ENCODE data around the gene GLA. TPM values are rescaled to one million over a fixed set of nuclear protein-coding genes. Genes with fewer than 3 reads are reported as not detected.

GLA gene
- total and polyA plus RNA-seq, 2 of the 8 experiments (the other 6 are each of a cell fraction or from before 2014, with no cell fraction given) = 33.6 to 47.3 TPM

DNA sequence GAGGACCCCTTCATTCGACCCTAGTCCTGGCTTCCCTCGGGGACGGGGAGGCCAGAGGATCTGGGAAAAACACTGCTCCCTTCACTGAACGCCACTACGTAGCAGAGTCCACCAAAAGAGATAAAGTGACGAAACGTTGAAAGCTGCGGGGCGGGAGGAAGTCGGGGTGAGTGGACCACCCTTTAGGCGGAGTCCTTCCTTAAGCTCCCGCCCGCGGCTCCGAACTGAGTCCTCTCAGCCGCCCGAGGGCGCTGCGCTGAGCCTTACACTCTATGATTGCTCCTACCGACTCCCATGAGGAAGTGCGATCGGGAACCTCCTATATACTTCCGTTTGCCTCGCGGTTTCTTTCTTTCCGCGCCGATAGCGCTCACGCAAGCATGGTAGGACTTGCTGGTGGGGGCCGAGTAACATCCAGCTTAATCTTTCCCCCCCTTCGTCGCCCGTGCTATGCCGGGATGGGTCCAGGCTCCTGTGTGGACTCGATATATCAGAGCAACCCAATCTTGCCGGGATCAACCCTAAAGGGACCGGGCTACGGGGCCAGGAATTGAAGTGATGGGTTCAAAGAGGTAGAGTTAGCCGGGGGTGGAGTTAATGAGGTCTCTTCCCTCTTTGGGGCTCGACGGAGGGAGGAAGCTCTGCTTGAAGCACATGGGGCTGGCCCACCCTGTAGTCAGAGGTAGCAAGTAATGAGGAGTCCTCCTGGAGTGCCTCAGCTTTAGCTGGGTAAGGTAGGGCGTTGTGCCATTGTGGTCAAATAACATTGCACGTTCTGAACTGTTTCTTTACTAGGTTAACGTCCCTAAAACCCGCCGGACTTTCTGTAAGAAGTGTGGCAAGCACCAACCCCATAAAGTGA, 16.8 kb downstream of the GLA start, which contains the start of gene RPL36A (continued):
- TF ChIP-seq PHF8 (conservative IDR thresholded peaks at IDR 0.05; ENCODE audit: low read depth, low read length) (peak; percentile 83), ASH2L (IDR thresholded peaks at IDR 0.05; ENCODE audit: low read length) (peak; percentile 48), CREB1 (IDR thresholded peaks at IDR 0.05) (peak; percentile 54; the same call in 1 of the 2 replicates), EZH2 (IDR thresholded peaks at IDR 0.05; ENCODE audit: low read depth, low read length, severe bottlenecking) (no peak), RBBP5 (IDR thresholded peaks at IDR 0.05; ENCODE audit: borderline replicate concordance, low read depth, low read length) (no peak), TCF12 (IDR thresholded peaks at IDR 0.05; ENCODE audit: low read depth, low read length) (no peak), HDAC6 (IDR thresholded peaks at IDR 0.05; ENCODE audit: low read depth, low read length) (no peak), POLR2AphosphoS5 (IDR thresholded peaks at IDR 0.05; ENCODE audit: low read depth, low read length) (peak; percentile 96), SP2 (IDR thresholded peaks at IDR 0.05; ENCODE audit: low read length) (peak; percentile 64), ATF2 (IDR thresholded peaks at IDR 0.05; ENCODE audit: low read length) (peak; percentile 82; the same call in 1 of the 2 replicates), JUN (IDR thresholded peaks at IDR 0.05; ENCODE audit: low read depth, low read length) (no peak), NRF1 (IDR thresholded peaks at IDR 0.05; ENCODE audit: low read depth, low read length) (no peak), SUZ12 (IDR thresholded peaks at IDR 0.05; ENCODE audit: low read length) (no peak), KDM1A (IDR thresholded peaks at IDR 0.05; ENCODE audit: borderline replicate concordance, low read length) (no peak), CTBP2 (IDR thresholded peaks at IDR 0.05; ENCODE audit: borderline replicate concordance, insufficient read depth, insufficient read length, low read length) (no peak), E2F6 (IDR thresholded peaks at IDR 0.05) (no peak; the same call in 1 of the 2 replicates), SP1 (IDR thresholded peaks at IDR 0.05; ENCODE audit: low read depth, low read length) (no peak), TAF7 (optimal IDR thresholded peaks at IDR 0.05; ENCODE audit: borderline replicate concordance, low read depth, low read length) (peak; percentile 97), KDM4A (IDR thresholded peaks at IDR 0.05; ENCODE audit: low read depth, low read length, severe bottlenecking) (no peak), TAF1 (IDR thresholded peaks at IDR 0.05; ENCODE audit: low read depth, low read length) (peak; percentile 99), SRF (IDR thresholded peaks at IDR 0.05; ENCODE audit: low read depth, low read length) (no peak), YY1 (IDR thresholded peaks at IDR 0.05; ENCODE audit: low read depth, low read length) (0 out of 2 replicates have a peak, but pooled peaks have one; percentile 28)
